CD4-positive, alpha-beta T cell treated with Interferon alpha-2 for 1 hour (primary cell): ENCODE results near the gene SHCBP1L.
"Not testable (repeated sequence)": the region's sequence is repeated elsewhere in the genome, so short reads cannot be mapped to it uniquely, and the experiment has no call there.

ENCODE experiments used
- DNase-seq, 2 donors: peaks; one replicate each; pipeline ENCODE4 v3.0.0-alpha.2; 2020 to 2022

The SHCBP1L gene

DNA sequence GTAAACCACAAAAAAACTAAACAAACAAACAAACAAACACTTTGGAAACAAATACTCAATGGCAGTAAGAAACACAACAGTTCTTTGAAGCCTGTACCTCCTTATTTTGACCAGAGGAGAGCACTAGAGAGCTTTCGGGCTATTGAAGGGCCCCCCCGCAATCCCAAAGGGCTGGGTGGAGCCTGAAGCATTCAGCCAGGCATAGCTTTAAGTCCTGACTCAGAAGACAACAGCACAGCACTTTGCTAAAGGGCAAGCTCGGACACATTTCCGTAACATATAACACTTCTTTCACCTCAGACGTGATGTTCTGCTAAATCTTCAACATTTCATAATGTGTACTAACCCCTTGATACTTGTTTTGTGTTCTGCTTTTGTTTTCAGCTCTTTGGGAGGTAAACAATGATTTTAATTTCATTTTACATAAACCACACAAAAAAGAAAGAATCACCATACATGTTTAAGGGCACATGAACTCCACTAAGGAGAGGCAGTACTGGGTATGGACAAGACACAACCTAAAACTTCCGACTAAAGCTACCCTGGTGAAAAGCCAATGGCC, 9.7 kb upstream of the SHCBP1L start:
- peak; percentile 17 to 51 for DNase-seq

DNA sequence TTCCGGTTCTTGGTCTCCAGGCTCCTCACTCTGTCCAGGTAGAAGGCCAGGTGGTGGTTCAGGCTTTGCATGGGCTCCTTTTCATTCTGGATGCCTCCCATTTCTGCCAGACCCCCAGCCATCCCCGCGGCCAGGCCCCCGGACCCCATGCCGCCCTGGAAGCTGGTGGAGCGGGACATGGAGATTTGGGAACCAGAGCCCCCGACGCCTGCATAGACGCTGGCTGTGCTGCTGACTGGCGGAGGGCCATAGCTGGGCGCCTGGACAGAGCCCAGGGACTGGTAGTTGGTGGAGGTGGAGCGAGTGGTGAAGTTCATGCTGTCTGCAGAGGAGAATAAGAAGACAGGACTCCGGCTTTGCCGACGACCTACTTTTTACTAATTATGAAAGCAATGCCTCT, 7.1 kb upstream of the SHCBP1L start:
- no peak for DNase-seq

- DNase-seq = no peak
These were observed 5.0 kb upstream of the SHCBP1L start for GRCh38 chr1:182957902-182958395.

DNA sequence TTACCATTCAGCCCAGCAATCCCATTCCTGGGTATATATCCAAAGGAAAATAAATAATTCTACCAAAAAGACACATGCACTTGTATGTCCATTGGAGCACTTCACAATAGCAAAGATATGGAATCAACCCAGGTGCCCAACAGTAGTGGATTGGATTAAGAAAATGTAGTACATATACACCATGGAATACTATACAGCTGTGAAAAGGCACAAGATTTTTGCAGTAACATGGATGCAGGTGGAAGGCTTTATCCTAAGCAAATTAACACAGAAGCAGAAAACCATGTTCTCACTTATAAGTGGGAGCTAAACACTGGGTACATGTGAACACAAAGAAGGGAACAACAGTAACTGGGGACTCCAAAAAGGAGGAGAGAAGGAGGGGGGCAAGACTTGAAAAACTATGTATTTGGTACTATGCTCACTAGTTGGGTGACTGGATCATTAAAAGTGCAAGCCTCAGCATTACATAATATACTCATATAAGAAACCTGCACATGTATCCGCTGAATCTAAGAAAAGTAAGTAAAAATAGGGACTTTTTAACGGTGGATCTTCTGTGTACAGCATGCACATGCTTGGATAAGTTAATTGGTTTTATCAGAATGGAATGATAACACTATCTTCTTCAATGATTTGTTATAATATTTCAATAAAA, 3.9 kb upstream of the SHCBP1L start:
- no peak for DNase-seq

GRCh38 chr1:182955596-182956588, 2.9 kb upstream of the SHCBP1L start:
- no peak for DNase-seq

GRCh38 chr1:182953826-182954225, 860 bp upstream of the SHCBP1L start:
- no peak for DNase-seq

DNA sequence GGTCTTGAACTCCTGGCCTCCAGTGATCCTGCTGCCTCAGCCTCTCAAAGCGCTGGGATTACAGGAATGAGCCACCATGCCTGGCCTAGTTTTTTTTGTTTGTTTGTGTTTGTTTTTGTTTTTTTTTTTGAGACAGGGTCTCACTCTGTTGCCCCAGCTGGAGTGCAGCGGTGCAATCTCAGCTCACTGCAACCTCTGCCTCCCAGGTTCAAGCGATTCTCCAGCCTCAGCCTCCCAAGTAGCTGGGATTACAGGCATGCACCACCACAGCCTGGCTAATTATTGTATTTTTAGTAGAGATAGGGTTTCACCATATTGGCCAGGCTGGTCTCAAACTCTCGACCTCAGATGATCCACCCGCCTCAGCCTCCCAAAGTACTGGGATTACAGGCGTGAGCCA, 9.6 kb downstream of the SHCBP1L start:
- not testable (repeated sequence) for DNase-seq

- not testable (repeated sequence) for DNase-seq
These were observed 10.8 kb downstream of the SHCBP1L start for GRCh38 chr1:182942145-182942544.

DNA sequence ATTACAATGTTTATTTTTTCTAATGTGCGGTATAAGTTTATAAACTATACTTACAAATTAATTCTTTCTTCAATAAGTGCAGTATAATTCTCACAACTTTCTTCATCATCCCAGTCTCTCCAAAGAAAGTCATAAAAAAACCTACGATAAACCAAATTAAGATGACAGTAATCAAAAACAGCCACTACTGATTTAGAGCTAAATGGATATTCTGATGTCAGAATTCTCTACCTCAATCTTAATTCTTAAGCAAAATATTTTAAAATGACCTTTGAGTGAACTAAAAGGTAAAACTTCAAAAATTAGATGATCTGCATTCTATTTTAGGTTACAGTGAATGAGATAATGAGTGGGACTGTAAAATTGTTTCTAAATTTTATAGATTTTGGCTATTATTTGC, 13.6 kb downstream of the SHCBP1L start:
- no peak for DNase-seq

DNA sequence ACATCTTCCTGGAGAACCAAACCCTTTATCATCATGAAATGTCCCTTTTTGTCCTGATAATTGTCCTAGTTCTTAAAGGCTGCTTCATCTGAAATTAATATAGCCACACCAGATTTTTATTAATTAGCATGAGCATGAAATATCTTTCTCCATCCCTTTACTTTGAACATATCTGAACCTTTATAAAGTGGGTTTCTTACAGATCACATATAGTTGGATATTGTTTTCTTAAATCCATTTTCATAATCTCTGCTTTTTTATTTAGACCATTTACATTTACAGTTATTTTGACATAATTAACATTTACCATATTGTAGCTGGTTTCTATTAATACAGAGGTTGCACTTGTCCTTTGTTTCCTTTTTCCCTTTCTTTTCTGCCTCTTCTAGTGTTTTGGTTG, 17.2 kb downstream of the SHCBP1L start:
- no peak for DNase-seq

DNA sequence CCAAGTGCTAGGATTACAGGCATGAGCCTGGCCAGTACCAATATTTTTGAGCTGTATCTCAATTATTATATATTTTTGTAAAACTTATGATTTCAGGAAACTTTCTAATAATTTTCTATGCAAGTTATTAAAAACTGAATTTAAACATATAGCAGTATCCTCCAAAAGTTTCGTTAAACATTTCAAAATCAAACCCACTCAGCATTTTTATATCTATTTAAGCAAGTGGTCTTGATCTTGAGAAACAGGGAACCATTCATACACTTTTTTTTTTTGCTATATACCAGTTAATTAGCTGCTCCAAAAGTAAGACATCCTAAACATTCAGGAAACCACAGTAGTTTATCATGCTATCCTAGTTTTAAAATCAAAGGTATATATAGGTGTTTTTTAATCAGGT, 22.0 kb downstream of the SHCBP1L start:
- no peak for DNase-seq

DNA sequence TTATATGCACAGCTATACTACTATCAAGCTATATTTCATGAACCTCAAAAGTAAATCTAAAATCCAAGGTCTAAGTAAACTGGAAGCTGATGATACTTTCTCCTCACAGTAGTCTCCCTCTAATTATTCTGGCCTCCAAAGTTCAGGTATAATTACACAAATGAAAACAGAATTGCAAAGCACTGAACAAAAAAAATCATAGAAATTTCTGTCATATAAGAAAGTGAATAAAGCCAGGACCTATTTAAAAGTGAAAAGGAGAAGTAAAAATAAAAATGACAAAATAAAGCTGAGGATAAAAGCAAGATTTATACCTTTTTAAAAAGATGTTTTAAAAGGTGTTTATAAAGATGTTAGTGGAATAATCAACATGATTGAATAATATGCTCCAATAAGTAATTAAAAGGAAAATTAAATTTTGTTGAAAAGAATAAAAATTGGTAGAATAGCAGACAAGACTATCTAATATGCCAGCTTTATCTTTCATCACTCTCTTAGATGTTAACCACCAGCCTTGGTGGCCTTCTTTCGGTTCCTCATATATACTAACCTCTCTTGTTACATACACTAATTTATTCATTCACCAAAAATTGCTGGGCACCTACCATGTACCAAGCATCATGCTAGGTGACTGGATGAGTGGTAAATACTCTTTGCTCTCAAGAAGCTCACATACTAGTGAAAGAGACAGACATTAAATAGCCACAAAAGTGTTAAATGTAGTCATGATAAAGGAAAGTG, 25.1 kb downstream of the SHCBP1L start:
- DNase-seq = no peak

DNA sequence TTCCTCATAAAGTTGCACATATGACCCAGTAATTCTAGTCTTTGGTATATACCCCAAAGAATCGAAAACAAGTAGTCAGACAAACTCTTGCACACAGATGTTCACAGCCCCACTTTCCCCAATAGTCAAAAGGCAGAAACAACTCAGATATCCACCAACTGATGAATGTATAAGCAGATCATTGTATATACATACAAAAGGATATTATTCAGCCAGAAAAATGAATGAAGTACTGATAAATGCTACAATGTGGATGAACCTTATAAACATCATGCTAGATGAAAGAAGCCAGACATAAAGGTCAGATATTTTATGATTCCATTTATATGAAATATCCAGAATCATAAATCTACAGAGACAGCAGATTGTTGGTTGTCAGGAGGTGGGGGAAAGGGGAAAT, 27.3 kb downstream of the SHCBP1L start:
- DNase-seq = no peak

GRCh38 chr1:182917378-182917777, 35.6 kb downstream of the SHCBP1L start:
- no peak for DNase-seq

- no peak for DNase-seq
These were observed 39.6 kb downstream of the SHCBP1L start for GRCh38 chr1:182913401-182913800.

GRCh38 chr1:182910143-182910542, 42.8 kb downstream of the SHCBP1L start:
- no peak for DNase-seq

GRCh38 chr1:182909578-182909977, 43.4 kb downstream of the SHCBP1L start:
- DNase-seq = no peak

- no peak for DNase-seq
These were observed 47.6 kb downstream of the SHCBP1L start for GRCh38 chr1:182905321-182905720.

GRCh38 chr1:182901946-182902345, 51.0 kb downstream of the SHCBP1L start:
- DNase-seq = not testable (repeated sequence)

DNA sequence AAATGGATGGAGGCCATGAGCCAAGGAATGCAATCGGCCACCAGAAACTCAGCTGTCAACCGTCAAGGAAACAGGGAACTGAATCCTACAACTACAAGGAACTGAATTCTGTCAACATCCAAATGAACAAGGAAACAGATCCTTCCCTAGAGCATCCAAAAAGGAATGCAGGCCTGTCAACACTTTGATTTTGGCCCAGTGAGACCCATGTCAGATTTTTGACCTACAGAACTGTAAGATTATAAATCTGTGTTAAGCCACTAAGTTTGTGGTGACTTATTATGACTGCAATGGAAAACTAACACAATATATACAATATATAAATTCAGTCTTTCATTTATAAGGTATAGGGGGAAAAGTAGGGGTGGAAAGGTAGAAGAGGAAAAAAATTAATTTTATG, 55.3 kb downstream of the SHCBP1L start:
- no peak for DNase-seq

GRCh38 chr1:182890927-182891610, 61.9 kb downstream of the SHCBP1L start:
- DNase-seq = no peak

GRCh38 chr1:182889997-182890396, 63.0 kb downstream of the SHCBP1L start:
- peak in 1 of 2 donors; percentile 28 for DNase-seq
